AG04449 (cell line): Measurements from ENCODE around the gene TSPAN10.

Experiments
- CTCF ChIA-PET: fragments of 350-600 bp; formaldehyde crosslinking; extraction: SDS; loops from one replicate; lab custom pipeline; 2021; ENCODE audit warnings: antibody characterized with exemption; lab: Yijun Ruan, JAX
- POLR2A ChIA-PET: fragments of 400-600, 350-600 bp; formaldehyde crosslinking; extraction: SDS; loops from one replicate; lab custom pipeline; 2020; ENCODE audit warnings: antibody characterized with exemption, inconsistent platforms; lab: Yijun Ruan, JAX
- DNase-seq: peaks from one replicate; pipeline ENCODE4 v3.0.0-alpha.2; 2010; ENCODE audit warnings: low read depth, low spot score
- H3K4me3 ChIP-seq: 2 replicates; pipeline ENCODE4 v1.5.1; 2011; ENCODE audit warnings: low read depth, mild to moderate bottlenecking, control low read depth, low read length
- CTCF ChIP-seq: IDR thresholded peaks from one replicate; pipeline ENCODE4 v1.5.1; 2011; ENCODE audit warnings: mild to moderate bottlenecking, moderate library complexity, low read length, control low read depth, inconsistent platforms; ENCODE audit not compliant: insufficient read depth; ENCODE audit errors: missing control alignments

Gene TSPAN10

GRCh38 chr17:81687770-81688541 is 51.0 kb downstream of the TSPAN10 start:
- POLR2A ChIA-PET, result interaction anchor here (0.9 to 1.6 kb wide), 2 partner anchors 14 to 15 kb away, joined by 3 to 4 read pairs; partner anchors contain the start of gene MRPL12
- DNase-seq, result no peak
- TF ChIP-seq CTCF, result no peak
- H3K4me3 ChIP-seq, result no peak overlapping the region
- CTCF ChIA-PET, result interaction anchor here (0.7 kb wide), 1 partner anchor 22 kb away, joined by 3 read pairs; no protein-coding TSS in a partner anchor

GRCh38 chr17:81688616-81689015 is 51.6 kb downstream of the TSPAN10 start:
- CTCF ChIA-PET, result no interaction called here

GRCh38 chr17:81690066-81690465 is 53.1 kb downstream of the TSPAN10 start:
- no peak for TF ChIP-seq CTCF
- no peak overlapping the region for H3K4me3 ChIP-seq
- CTCF ChIA-PET, result interaction anchor here (1.1 kb wide), 1 partner anchor 15 kb away, joined by 4 read pairs; no protein-coding TSS in a partner anchor
- POLR2A ChIA-PET, result no interaction called here
- DNase-seq, result no peak

More at GRCh38 chr17:81688616-81689015, 51.6 kb downstream of the TSPAN10 start:
- H3K4me3 ChIP-seq, result no peak overlapping the region
- no peak for DNase-seq
- no peak for TF ChIP-seq CTCF
- POLR2A ChIA-PET, result no interaction called here

DNA sequence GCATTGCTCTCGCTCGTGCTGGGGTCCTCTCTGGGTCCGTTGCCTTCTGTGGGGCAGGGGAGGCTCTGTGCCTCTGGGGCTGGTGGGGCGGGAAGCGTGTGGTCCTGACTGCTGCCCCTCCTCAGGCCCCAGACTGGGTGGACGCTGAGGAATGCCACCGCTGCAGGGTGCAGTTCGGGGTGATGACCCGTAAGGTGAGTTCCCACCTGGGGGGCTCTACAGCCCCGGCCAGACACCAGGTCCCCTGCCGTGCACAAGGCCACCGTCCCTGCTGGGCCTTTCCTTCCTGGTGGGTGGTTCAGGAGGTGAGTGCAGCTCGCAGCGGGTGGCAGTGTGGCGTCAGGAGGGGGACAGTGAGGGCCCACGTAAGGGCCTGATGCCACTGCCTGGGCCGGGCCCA is 53.6 kb downstream of the TSPAN10 start:
- no peak overlapping the region for H3K4me3 ChIP-seq
- CTCF ChIA-PET, result no interaction called here
- no peak for DNase-seq
- no peak for TF ChIP-seq CTCF
- POLR2A ChIA-PET, result no interaction called here

DNA sequence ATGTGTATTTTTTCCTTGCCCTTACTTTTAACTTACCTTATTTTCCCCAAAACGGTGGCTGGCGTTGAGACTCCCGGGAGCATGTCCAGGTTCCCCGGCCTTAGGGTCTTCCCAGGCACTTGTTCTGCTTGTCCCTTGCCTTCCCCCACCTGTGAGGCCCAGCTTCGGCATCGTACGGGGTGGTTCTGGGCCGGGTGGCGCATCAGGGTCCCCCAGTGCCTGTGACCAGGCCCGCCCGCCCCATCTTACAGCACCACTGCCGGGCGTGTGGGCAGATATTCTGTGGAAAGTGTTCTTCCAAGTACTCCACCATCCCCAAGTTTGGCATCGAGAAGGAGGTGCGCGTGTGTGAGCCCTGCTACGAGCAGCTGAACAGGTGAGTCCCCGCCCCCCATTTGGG is 54.2 kb downstream of the TSPAN10 start:
- CTCF ChIA-PET, result no interaction called here
- no peak for DNase-seq
- H3K4me3 ChIP-seq, result no peak overlapping the region
- POLR2A ChIA-PET, result no interaction called here
- TF ChIP-seq CTCF, result no peak

DNA sequence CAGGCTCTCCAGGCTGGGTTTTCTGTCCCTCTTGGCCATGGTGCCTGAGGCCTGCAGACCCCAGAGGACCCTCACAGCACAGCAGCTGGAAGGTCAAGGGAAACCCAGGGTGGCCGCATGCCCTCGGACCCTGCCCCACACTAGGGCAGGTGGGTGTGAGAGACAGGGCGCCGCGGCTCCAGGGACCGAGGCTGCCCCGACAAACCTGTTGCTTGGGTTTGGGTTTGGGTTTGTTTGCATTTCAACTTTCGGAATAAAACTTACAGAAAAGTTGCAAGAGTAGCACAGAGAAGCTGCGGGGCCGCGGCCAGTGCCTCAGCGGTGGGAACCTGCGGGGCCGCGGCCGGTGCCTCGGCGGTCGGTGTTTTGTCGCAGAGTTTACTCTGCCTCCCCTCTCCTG is 54.6 kb downstream of the TSPAN10 start:
- no peak overlapping the region for H3K4me3 ChIP-seq
- ChIA-PET POLR2A (no interaction called here), CTCF (no interaction called here)
- TF ChIP-seq CTCF, result no peak
- DNase-seq, result no peak
